Esophagus muscularis mucosa (tissue), 3 donors: ENCODE data around the gene SLC12A6.
"Not testable (repeated sequence)": the region's sequence is repeated elsewhere in the genome, so short reads cannot be mapped to it uniquely, and the experiment has no call there.

Experiments
- POLR2A ChIP-seq: fragments of 450-650 bp; IDR thresholded peaks from one replicate; pipeline ENCODE4 v1.6.1; 2017; ENCODE audit warnings: antibody characterized with exemption, moderate library complexity, mild to moderate bottlenecking, low read depth
- POLR2AphosphoS5 ChIP-seq, 2 donors: sonication (generic); formaldehyde crosslinking; IDR thresholded peaks; one replicate each; pipeline ENCODE4 v1.6.1; 2017; ENCODE audit warnings: antibody characterized with exemption in 2 of 2
- TF ChIP-seq, protein P1 (sequence below), 3 experiments: fragments of 200-600 bp in 2 of 3; fragments of 450-650 bp in 1 of 3; sonication (generic) in 2 of 3; IDR thresholded peaks; one replicate each; pipeline ENCODE4 v1.5.1; 2017 to 2019; ENCODE audit warnings: antibody characterized with exemption in 3 of 3, mild to moderate bottlenecking in 2 of 3, moderate library complexity in 1 of 3

DNA sequence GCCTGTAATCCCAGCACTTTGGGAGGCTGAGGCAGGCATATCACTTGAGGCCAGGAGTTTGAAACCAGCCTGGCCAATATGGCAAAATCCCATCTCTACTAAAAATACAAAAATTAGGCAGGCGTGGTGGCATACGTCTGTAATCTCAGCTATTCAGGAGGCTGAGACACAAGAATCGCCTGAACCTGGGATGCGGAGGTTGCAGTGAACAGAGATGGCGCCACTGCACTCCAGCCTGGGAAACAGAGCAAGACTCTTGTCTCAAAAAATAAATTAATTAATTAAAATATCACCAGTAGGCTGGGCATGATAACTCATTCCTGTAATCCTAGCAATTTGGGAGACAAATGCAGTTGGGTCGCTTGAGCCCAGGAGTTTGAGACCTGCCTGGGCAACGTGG is 144.3 kb downstream of the SLC12A6 start:
- TF ChIP-seq POLR2AphosphoS5 (IDR thresholded peaks at IDR 0.05); POLR2A: not testable (repeated sequence)
- TF ChIP-seq, protein P1, sequence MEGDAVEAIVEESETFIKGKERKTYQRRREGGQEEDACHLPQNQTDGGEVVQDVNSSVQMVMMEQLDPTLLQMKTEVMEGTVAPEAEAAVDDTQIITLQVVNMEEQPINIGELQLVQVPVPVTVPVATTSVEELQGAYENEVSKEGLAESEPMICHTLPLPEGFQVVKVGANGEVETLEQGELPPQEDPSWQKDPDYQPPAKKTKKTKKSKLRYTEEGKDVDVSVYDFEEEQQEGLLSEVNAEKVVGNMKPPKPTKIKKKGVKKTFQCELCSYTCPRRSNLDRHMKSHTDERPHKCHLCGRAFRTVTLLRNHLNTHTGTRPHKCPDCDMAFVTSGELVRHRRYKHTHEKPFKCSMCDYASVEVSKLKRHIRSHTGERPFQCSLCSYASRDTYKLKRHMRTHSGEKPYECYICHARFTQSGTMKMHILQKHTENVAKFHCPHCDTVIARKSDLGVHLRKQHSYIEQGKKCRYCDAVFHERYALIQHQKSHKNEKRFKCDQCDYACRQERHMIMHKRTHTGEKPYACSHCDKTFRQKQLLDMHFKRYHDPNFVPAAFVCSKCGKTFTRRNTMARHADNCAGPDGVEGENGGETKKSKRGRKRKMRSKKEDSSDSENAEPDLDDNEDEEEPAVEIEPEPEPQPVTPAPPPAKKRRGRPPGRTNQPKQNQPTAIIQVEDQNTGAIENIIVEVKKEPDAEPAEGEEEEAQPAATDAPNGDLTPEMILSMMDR (IDR thresholded peaks at IDR 0.05), result not testable (repeated sequence)
